Hippocampal formation (tissue), 2 donors: Measurements from ENCODE around the gene RIPK4.

Experiments used
- DNase-seq, 2 donors: peaks; one replicate each; lab custom pipeline; 2025; lab: John Stamatoyannopoulos, UW

Gene RIPK4

DNA sequence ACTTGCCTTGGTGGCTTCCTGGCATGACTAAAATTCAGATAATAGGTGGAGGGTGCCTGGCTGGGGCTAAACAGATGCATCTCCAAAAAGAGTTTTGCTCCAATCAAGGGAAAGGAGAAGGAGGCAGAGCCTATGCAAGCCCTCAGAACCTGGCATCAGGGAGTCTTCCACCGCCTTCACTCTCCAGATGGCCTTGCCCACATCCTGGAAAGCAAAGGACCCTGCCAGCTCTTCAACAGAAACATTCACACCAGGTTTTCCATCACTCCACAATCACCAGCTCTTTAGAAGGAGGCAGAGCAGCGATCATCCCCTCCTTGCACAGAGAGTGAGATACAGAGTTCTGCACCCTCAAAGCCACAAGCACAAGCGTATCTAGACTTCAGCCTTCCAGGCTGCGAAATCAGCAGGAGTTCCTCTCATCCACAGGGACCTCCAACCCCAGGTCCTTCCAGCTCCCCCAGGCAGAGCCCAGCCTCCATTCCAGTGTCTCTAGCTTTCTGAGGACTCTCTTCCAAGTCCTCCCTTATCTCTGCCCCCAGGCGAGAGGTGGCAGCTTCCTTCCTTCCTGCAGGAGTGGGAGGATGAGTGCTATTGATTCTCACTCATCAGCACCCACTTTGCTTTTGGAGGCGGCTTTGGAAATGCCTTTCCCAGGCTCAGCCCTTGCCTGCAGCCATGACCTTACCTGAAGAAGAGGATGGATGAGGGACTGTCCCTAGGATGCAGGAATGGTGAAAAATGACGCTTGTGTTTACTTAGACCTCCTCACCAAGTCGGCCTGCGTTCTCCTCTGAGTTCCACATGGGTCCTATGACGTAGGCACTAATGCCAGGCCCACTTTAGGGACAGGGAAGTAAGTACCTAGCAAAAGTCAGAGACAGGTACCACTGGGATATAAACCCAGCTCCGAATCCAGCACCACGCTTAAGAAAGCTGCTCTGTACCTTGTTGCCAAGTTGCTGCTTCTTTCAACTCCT, 75.4 kb downstream of the RIPK4 start:
- DNase-seq: no peak
